Chondrocyte (in vitro differentiated cells): ENCODE data around the gene MGAT2. TPM values are rescaled to one million over a fixed set of nuclear protein-coding genes. Genes with fewer than 3 reads are reported as not detected.

Experiments
- DNase-seq: peaks from one replicate; pipeline ENCODE4 v3.0.0; 2021; ENCODE audit warnings: mixed read lengths, low spot score
- H3K27ac Mint-ChIP-seq: one replicate; pipeline ENCODE4 v1.8.0; 2021; ENCODE audit warnings: mild to moderate bottlenecking, moderate library complexity, mixed read lengths; ENCODE audit not compliant: unreplicated experiment
- H3K27me3 Mint-ChIP-seq: 2 replicates; pipeline ENCODE4 v1.8.0; 2021; ENCODE audit warnings: low read depth, mixed read lengths
- H3K36me3 Mint-ChIP-seq: 2 replicates; pipeline ENCODE4 v1.8.0; 2021; ENCODE audit warnings: low read depth, mixed read lengths
- H3K4me1 Mint-ChIP-seq: 2 replicates; pipeline ENCODE4 v1.8.0; 2021; ENCODE audit warnings: low read depth, mild to moderate bottlenecking, mixed read lengths
- H3K4me3 Mint-ChIP-seq: one replicate; pipeline ENCODE4 v1.8.0; 2021; ENCODE audit warnings: mild to moderate bottlenecking, moderate library complexity, mixed read lengths; ENCODE audit not compliant: unreplicated experiment
- H3K9me3 Mint-ChIP-seq: 2 replicates; pipeline ENCODE4 v1.8.0; 2021; ENCODE audit warnings: low read depth, mixed read lengths
- long read RNA-seq: library from polyadenylated mRNA; stranded (forward); transcript quantifications from one replicate; pipeline ENCODE4 v2.0.0, GENCODE V29; 2021
- total RNA-seq: library from RNA; stranded (reverse); gene quantifications from 3 replicates; pipeline ENCODE4 v1.2.1, GENCODE V29; 2021
- TF ChIP-seq, protein P1 (sequence below): fragments of 200-600 bp; sonication (generic); IDR thresholded peaks from 2 replicates; pipeline ENCODE4 v1.5.0; 2021; ENCODE audit warnings: antibody characterized with exemption, mild to moderate bottlenecking, moderate library complexity

The MGAT2 gene
- total RNA-seq: 51.2 to 58.2 TPM (median 53.5 TPM) in 3 replicates
- long read RNA-seq, transcript MGAT2-201 (1 exons, 2,687 nt): major isoform, 97 of 97 reads
- long read RNA-seq, partial matches to known transcripts: 0 of 97 reads
- long read RNA-seq, other reads (novel, unspliced or antisense): 0 of 97 reads

DNA sequence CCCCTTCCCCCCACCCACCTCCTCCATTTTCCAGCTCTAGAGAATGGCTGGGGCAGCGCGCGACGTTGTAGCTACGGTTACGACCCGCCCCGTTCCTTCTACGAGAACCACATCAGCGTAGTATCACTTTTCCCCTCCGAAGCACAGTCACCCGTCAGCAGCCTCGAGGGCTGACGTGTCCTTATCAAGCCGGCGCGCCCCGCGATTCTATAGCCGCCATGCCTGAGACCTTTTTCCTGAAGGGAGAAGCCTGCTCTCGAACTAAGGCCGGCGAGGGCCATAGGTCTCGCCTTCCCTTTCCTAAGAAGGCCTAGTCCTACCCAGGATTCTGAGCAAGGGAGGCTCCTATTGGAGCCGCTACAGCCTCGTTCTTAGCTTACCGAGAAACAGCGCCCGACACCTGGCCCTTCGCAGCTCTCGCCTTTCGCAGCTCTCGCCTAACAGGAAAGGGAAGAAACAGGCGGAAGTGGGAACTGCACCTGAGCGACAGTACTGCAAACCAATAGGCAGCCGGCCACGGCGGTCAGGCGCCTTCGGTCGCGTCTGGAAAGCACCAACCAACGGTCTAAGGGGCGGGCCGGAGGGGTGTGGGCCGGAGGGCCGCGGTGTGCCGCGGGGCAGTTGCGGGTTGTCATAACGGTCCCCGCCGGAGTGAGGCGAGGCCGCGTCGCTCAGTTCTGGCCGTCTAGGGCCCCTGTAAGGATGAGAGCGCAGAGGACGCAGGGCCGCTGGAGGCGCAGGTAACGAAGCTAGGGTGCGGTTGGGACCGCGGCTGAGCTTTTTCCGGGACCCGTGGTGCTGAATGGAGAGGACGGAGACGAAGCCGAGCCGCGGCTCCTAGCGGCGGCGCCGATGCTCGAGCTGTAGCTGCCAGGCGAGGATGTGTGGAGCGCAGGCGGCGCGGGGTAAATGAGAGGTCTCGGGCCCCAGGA lies at the start of gene MGAT2, which contains the start of gene RPL36AL:
Gene MGAT2, plus strand, starts transcription at position 618 of the 932 bp plus-strand sequence. CDS start 470 bp downstream, outside the sequence.
Gene RPL36AL, minus strand, starts transcription at position 445 of the 932 bp plus-strand sequence. CDS start 1,522 bp downstream, outside the sequence.
- TF ChIP-seq, protein P1, sequence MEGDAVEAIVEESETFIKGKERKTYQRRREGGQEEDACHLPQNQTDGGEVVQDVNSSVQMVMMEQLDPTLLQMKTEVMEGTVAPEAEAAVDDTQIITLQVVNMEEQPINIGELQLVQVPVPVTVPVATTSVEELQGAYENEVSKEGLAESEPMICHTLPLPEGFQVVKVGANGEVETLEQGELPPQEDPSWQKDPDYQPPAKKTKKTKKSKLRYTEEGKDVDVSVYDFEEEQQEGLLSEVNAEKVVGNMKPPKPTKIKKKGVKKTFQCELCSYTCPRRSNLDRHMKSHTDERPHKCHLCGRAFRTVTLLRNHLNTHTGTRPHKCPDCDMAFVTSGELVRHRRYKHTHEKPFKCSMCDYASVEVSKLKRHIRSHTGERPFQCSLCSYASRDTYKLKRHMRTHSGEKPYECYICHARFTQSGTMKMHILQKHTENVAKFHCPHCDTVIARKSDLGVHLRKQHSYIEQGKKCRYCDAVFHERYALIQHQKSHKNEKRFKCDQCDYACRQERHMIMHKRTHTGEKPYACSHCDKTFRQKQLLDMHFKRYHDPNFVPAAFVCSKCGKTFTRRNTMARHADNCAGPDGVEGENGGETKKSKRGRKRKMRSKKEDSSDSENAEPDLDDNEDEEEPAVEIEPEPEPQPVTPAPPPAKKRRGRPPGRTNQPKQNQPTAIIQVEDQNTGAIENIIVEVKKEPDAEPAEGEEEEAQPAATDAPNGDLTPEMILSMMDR: peak; percentile 74
- DNase-seq: peak; percentile 99
- peak within 1 kb of the TSS; percentile 97 for H3K4me3 Mint-ChIP-seq
- H3K36me3 Mint-ChIP-seq: peaks cover 14% of the 10 kb centered on the region
- no peaks in the 10 kb centered on the region for H3K27me3 Mint-ChIP-seq
- H3K27ac Mint-ChIP-seq: peak within 1 kb of the TSS; percentile 95
- no peaks in the 10 kb centered on the region for H3K9me3 Mint-ChIP-seq
- H3K4me1 Mint-ChIP-seq: peaks cover 57% of the 10 kb centered on the region

DNA sequence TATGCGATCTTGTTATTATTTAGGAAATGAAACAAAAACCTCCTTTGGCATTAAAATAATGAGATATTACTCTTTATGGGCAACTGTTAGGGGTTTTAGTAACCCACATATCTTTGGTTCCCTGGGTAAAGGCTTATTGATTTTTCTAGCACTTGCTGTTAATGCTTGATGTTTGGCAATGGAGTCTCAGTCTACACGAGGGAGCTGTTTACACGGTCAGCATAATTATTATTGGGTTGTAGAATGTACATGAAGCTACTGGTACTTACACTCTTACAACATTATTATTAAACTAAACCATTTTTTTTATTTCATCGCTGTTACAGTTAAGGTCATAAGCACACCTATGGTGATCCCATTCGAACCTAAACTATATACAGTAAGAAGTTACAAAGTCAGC lies 46.6 kb upstream of the MGAT2 start:
- no peak overlapping the region for H3K4me3 Mint-ChIP-seq
- no peaks in the 10 kb centered on the region for H3K4me1 Mint-ChIP-seq
- no peak overlapping the region for H3K27ac Mint-ChIP-seq
- no peaks in the 10 kb centered on the region for H3K9me3 Mint-ChIP-seq
- TF ChIP-seq, protein P1: no peak
- no peaks in the 10 kb centered on the region for H3K27me3 Mint-ChIP-seq
- no peak for DNase-seq
- H3K36me3 Mint-ChIP-seq: peaks cover 14% of the 10 kb centered on the region

DNA sequence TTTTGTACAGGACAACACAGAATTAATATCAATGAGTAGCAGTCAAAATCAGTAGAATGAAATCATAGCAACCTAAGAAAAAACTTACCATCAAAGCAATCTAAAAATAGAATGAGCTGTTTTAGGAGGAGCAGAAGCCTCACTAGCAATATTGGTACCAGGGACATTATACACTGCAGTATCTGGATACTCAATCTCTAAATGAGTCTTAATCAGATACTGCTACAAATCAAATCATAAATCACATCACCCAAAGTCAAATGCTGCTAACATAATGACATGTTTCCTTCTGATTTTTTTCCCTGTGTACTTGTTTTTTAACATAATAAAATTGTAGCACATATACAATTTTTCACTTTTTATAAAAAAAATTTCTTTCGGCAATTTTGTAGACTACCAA lies 42.5 kb upstream of the MGAT2 start:
- peaks cover 18% of the 10 kb centered on the region for H3K36me3 Mint-ChIP-seq
- peaks cover 20% of the 10 kb centered on the region for H3K4me1 Mint-ChIP-seq

DNA sequence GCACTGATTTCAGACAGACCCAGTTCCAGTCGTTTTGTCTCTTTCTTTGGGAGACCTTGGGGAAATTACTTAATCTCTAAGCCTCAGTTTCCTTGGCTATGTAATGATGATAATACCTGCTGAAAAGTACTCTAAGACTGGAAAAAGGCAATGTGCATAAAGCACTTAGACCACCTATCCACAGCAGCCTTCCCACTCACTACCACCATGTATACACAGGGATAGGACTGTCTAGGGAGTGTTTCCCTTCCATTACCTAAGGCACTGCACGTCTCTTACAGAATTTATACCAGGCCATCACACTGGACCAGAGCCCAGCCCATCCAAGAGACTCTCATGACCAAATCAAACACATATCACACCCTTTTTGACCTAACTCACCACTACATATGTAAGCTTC lies 40.8 kb upstream of the MGAT2 start:
- H3K36me3 Mint-ChIP-seq: peaks cover 22% of the 10 kb centered on the region
- H3K27ac Mint-ChIP-seq: no peak overlapping the region
- no peaks in the 10 kb centered on the region for H3K9me3 Mint-ChIP-seq
- no peaks in the 10 kb centered on the region for H3K27me3 Mint-ChIP-seq
- no peak for DNase-seq
- TF ChIP-seq, protein P1: no peak
- H3K4me3 Mint-ChIP-seq: no peak overlapping the region
- peaks cover 37% of the 10 kb centered on the region for H3K4me1 Mint-ChIP-seq

More for the DNA sequence above, 42.5 kb upstream of the MGAT2 start:
- no peak for DNase-seq
- no peak overlapping the region for H3K4me3 Mint-ChIP-seq
- H3K27me3 Mint-ChIP-seq: no peaks in the 10 kb centered on the region
- H3K27ac Mint-ChIP-seq: no peak overlapping the region
- no peaks in the 10 kb centered on the region for H3K9me3 Mint-ChIP-seq
- TF ChIP-seq, protein P1: no peak
